OCI-LY3 (cell line): ENCODE results near the gene WDR5.

ENCODE experiments used
- CTCF ChIP-seq: fragments of 200-600, 300-600 bp; sonication (generic); IDR thresholded peaks from 2 replicates; pipeline ENCODE4 v1.5.1; 2014; ENCODE audit warnings: antibody characterized with exemption, low read length, low read depth
- EZH2phosphoT487 ChIP-seq: fragments of 200-600 bp; shearing (Covaris generic); IDR thresholded peaks from 2 replicates; pipeline ENCODE4 v1.6.1; 2018; ENCODE audit warnings: antibody characterized with exemption, mixed run types, low read depth

- no peak for TF ChIP-seq CTCF
- TF ChIP-seq EZH2phosphoT487, result no peak
Measured at GRCh38 chr9:134126373-134126772, 9.5 kb upstream of the WDR5 start.
